NCI-H2227 (cell line): Measurements from ENCODE around the gene HAVCR1.

Experiments
- DNase-seq: peaks from one replicate; lab custom pipeline; 2025; ENCODE audit not compliant: unreplicated experiment; lab: John Stamatoyannopoulos, UW

The HAVCR1 gene

DNA sequence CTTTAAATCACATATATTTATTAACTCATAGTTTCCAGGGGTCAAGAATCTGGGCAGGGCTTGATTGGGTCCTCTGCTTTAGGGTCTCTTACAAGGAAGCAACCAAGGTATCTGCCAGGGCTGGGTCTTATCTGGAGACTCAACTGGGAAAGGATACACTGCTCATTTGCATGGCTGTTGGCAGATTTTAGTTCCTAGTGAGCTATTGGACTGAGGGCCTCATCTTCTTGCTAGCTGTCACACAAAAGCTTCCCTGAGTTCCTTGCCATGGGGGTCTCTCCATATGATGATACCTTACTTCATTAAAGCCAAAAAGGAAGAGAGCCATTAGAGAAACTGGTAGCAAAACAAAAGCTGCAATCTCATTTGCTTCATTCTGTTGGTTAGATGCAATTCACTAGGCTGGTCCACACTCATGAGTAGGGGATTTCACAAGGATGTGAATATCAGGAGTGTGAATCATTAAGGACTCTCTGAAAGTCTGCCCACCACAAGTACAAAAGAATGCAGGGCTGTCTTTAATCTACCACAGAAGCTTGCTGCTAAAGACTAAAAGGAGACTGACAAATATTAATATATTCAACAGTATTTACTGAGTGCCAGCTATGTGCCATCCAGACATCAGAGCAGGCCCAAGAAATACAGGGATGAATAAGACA lies 53.9 kb downstream of the HAVCR1 start:
- DNase-seq = no peak

DNA sequence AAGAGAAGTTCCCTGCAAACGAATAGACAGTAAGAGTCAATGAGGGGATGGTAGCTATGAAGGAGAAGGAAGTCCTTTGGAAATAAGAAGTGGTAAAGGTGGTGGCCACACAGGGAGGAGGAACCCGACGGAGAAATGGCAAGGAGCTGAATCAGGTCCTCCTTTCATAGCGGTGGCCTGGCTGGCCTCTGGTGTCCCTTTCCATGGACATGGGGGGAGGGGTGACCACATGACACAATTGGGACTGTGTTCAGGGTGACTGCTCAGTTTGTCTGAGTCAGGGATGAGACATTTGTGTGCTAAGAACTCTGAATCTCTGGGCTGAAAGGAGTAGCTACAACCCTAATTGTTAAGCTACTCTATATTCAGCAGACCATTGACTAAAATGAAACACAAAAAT lies 67.2 kb downstream of the HAVCR1 start:
- no peak for DNase-seq

DNA sequence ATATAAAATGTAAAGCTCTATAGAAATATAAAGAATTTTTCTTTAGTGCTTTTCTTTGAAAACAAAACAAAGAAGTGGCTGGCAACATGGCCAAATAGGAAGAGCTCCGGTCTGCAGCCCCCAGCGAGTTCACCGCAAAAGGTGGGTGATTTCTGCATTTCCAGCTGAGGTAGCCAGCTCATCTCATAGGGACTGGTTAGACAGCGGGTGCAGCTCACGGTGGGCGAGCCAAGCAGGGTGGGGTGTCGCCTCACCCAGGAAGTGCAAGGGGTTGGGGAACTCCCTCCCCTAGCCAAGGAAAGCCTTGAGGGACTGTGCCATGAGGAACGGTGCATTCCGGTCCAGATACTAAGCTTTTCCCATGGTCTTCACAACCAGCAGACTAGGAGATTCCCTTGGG lies 74.9 kb downstream of the HAVCR1 start:
- DNase-seq = no peak

DNA sequence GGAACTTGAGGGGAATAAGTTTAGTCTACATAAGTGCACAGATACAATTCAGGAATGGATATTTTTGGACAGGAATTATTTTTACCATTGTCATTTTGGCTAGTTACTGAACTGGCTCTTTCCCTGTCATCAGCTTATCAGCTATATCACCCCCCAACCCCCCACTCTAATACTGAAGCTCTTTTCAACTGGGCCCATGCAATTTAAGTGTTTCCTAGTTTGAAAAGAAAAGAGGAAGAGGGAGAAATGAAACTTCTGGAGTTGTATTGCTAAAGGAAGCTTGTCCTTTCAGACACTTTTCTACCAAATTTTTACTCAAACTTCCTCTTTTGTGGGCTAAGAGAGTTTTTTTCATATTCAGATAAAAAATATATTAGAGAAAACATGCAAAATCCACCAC lies 77.4 kb downstream of the HAVCR1 start:
- no peak for DNase-seq
